Endothelial cell of coronary artery (primary cell): ENCODE results near the gene TMEM88. TPM values are rescaled to one million over a fixed set of nuclear protein-coding genes. Genes with fewer than 3 reads are reported as not detected.

ENCODE experiments used
- total RNA-seq: library from RNA; depleted of rRNA; stranded (reverse); fragments of >200 nt; gene quantifications from 2 replicates; pipeline ENCODE4 v1.2.3, GENCODE V29; 2014

The TMEM88 gene, protein sequence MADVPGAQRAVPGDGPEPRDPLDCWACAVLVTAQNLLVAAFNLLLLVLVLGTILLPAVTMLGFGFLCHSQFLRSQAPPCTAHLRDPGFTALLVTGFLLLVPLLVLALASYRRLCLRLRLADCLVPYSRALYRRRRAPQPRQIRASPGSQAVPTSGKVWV
- 10.5 and 12.0 TPM in 2 replicates for total RNA-seq

DNA sequence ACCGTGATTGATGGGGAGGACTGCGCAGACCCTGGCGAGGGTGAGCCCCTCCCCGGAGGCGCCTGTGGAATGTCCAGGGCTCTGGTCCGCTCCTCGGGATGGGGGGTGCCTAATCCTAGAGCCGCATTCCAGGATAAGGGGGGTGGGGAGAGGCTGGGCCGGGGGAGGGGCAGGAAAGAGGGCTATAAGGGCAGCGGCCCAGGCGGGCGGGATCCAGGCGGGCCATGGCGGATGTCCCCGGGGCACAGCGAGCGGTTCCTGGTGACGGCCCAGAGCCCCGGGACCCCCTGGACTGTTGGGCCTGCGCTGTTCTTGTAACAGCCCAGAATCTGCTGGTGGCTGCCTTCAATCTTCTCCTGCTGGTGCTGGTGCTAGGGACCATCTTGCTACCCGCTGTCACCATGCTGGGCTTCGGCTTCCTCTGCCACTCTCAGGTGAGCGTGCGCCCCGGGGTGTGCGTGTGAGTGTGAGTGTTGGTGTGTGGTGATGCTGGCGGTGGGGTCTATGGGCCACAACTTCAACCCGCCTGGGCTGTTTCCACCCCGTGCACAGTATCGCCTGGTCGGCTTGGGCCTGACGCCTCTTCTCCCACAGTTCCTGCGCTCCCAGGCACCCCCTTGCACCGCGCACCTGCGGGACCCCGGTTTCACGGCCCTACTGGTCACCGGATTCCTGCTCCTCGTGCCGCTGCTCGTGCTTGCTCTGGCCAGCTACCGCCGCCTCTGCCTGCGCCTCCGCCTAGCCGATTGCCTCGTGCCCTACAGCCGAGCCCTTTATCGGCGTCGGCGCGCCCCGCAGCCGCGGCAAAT, at the start of gene TMEM88:
Gene TMEM88, plus strand, starts transcription at position 216 of the 809 bp plus-strand sequence. Its CDS starts 9 bp downstream, at position 225.

DNA sequence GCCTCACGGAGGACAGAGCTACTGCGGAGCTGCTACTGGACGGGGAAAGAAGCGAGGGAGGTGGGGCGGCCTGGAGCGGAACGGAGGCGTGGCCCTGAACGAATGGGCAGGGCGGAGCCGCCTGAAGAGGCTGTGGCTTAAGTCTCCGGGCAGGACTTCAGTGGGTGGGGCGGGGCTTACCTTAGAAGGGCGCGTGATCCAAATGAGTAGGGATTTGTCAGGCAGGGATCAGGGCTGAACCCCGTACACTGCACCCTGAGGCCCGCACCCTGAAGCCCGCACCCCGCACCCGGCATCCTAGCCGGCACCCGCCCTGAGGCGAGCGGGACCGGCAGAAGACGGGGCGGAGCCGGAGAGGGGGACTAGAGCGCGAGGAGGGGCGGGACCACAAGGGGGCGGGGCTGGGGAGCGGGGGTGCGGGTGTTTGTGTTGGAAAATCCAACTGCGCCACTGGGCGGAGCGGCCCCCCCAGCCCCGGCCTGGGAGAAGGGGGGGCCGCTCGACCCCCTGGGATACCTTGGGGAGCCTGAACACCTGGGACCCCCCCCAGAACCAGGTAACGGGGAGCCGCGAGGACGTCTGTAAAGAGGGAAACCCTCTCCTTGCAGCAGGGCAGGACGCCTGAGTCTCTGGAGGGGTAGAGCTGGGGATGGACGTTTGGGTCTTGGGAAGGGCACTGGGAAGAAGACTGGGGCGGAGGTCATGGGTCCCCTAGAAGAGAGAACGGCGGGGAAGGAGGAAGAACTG, 20.9 kb upstream of the TMEM88 start, which contains the start of gene KDM6B:
Gene KDM6B, plus strand, starts transcription at position 423 of the 747 bp plus-strand sequence. CDS start 11,338 bp downstream, outside the sequence.

DNA sequence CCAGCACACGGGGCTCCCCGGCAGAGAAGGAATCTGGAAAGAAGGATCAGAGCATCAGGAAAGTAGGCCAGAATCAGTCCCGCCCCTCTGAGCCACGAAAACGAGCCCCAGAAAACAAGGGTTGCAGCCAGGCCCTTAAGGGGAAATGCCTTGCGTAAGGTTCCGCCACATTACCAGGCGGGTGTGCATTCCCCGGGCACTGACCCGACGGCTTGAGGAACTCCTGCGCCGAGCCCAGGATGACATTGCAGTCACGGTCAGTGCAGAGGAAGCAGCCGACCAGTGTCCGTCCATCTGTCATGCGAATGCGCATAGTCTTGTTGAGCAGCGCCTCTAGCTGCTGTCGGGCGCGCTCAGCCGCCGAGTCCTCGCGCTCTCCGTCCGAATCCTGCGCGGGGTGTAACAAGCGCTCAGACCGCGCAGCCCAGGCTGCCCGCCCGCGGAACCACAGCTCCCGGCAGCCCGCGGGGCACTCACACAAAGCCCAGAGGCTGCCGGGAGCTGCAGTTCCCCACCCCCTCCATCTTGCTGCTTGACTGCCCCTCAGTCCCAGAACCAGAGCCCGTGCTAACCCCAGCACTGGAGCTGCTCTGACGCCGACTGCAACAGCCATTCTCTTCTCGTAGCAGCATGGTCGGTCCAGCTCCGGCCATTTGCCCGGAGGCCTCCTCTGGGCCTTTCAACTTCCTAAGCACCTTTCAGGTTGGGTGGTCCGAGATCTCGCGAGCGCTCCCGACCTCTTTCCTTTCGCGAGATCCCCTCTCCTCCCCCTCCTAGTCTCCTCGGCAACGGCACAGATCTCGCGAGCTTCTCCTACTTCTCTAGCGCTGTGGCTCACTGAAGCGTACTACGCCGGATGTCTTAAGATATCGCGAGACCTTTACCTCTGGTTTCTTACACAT, 2.2 kb downstream of the TMEM88 start, which contains the start of gene NAA38:
Gene NAA38, minus strand, starts transcription at position 749 of the 902 bp plus-strand sequence. Its CDS starts 96 bp downstream, at position 653.

DNA sequence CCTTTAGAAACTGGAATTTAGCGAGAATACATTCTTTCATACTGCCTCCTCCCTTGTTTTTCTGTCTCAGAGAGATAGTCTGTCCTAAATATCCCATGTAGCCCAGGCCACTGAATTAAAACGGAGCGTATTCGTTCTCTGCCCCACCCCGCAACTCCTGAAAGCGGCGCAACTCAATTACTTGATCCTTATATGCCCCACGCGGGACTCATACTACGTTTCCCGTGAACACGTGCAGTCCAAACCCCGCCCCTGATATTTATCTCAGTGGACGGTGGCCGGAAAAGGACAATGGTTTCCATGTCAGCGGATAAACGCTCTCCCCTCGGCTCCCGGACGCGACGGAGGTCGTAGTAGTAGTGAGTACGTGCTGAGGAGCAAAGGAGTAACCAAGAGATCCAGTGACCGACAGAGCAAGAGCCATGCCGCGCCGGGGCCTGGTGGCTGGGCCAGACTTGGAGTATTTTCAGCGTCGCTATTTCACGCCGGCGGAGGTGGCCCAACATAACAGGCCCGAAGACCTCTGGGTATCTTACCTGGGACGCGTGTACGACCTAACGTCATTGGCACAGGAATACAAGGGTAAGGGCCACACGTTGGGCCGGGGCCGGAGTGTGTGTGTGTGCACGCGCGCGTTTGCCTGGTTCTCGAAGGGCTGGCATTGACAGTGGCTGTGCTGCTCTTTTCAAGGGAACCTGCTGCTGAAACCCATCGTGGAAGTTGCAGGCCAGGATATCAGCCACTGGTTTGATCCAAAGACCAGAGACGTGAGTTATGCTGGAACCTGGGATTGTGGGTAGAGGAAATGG, 3.1 kb downstream of the TMEM88 start, which contains the start of gene CYB5D1:
Gene CYB5D1, plus strand, starts transcription at position 291 of the 809 bp plus-strand sequence. Its CDS starts 132 bp downstream, at position 423.

DNA sequence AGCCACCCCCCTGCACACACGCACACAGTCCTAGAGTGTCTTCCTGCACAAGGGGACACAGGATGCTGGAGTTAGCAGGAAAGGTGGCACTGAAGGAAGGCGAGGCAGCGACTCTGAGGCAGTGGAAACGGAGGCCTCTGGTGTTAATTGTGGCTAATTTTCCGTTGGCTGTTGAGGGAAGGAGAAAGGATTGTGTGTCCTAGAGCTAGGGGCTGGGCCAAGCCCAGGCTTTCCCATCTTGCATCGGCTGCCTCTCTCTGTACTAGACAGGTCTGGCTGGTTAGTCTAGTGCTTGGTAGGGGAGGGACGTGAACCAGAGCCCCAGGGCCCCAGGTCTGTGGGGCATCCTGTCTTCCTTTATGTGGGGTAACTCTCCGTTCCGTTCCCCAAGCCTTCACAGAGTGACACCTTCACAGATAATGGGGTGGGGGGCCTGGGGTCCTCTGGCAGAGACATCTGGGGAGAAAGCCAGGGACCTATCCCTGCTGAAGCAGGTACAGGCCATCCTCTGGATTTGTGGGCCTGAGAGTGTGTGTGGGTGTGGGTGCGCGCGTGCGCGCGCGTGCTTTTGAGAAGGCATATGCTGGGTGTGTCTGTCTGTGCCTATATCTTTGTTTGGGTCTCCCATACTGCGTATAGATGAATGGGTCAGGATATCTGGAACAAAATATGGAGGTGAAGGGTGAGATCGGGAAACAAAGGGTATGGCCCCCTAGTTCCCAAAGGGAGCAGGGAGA, 33.5 kb downstream of the TMEM88 start, which contains the start of gene CHD3:
Gene CHD3, plus strand, starts transcription at position 606 of the 737 bp plus-strand sequence. CDS start 212 bp downstream, outside the sequence.

Other genes starting within 250 kb of the TMEM88 start
- gene FXR2, start 240.2 kb upstream of the TMEM88 start, total RNA-seq, result 33.2 and 38.3 TPM in 2 replicates
- 18.9 and 24.0 TPM in 2 replicates for gene SAT2, start 227.2 kb upstream of the TMEM88 start, total RNA-seq
- gene SHBG, start 224.9 kb upstream of the TMEM88 start, total RNA-seq, result 0.18 and 0.19 TPM in 2 replicates
- gene ATP1B2, start 204.1 kb upstream of the TMEM88 start, total RNA-seq, result not detected in 2 replicates
- 38.8 and 50.1 TPM in 2 replicates for gene TP53, start 167.6 kb upstream of the TMEM88 start, total RNA-seq
- 8.9 and 14.6 TPM in 2 replicates for gene WRAP53, start 166.6 kb upstream of the TMEM88 start, total RNA-seq
- gene EFNB3, start 149.9 kb upstream of the TMEM88 start, total RNA-seq, result 0.38 and 0.81 TPM in 2 replicates
- gene DNAH2, start 137.3 kb upstream of the TMEM88 start, total RNA-seq, result 0.36 TPM in 1 of 2 replicates, not detected in the other
- 3.5 and 5.7 TPM in 2 replicates for gene KDM6B, start 20.8 kb upstream of the TMEM88 start, total RNA-seq
- 122 and 163 TPM in 2 replicates for gene NAA38, start 2.5 kb downstream of the TMEM88 start, total RNA-seq
- 7.6 and 8.4 TPM in 2 replicates for gene CYB5D1, start 2.9 kb downstream of the TMEM88 start, total RNA-seq
- 202 and 233 TPM in 2 replicates for gene CHD3, start 33.7 kb downstream of the TMEM88 start, total RNA-seq
- 0.99 and 1.2 TPM in 2 replicates for gene RNF227, start 61.2 kb downstream of the TMEM88 start, total RNA-seq
- 0.19 and 0.27 TPM in 2 replicates for gene KCNAB3, start 74.8 kb downstream of the TMEM88 start, total RNA-seq
- gene TRAPPC1, start 76.9 kb downstream of the TMEM88 start, total RNA-seq, result 47.9 and 49.0 TPM in 2 replicates
- 16.8 and 19.3 TPM in 2 replicates for gene CNTROB, start 77.1 kb downstream of the TMEM88 start, total RNA-seq
- gene GUCY2D, start 147.5 kb downstream of the TMEM88 start, total RNA-seq, result not detected in 2 replicates
- gene ALOX15B, start 184.0 kb downstream of the TMEM88 start, total RNA-seq, result 0.19 TPM in 1 of 2 replicates, not detected in the other
- not detected in 2 replicates for gene ALOX12B, start 232.7 kb downstream of the TMEM88 start, total RNA-seq